Testis (tissue), 2 donors: Measurements from ENCODE around the gene CAD.

Experiments
- POLR2A ChIP-seq: fragments of 450-650 bp; IDR thresholded peaks from one replicate; pipeline ENCODE4 v1.6.1; 2017; ENCODE audit warnings: antibody characterized with exemption, mild to moderate bottlenecking, moderate library complexity
- TF ChIP-seq, protein P1 (sequence below), 3 experiments: fragments of 450-650 bp in 2 of 3; fragments of 200-600 bp in 1 of 3; sonication (generic) in 1 of 3; IDR thresholded peaks; one replicate each; pipeline ENCODE4 v1.5.1; 2016 to 2019; ENCODE audit warnings: antibody characterized with exemption in 3 of 3, mild to moderate bottlenecking in 2 of 3, moderate library complexity in 1 of 3

DNA sequence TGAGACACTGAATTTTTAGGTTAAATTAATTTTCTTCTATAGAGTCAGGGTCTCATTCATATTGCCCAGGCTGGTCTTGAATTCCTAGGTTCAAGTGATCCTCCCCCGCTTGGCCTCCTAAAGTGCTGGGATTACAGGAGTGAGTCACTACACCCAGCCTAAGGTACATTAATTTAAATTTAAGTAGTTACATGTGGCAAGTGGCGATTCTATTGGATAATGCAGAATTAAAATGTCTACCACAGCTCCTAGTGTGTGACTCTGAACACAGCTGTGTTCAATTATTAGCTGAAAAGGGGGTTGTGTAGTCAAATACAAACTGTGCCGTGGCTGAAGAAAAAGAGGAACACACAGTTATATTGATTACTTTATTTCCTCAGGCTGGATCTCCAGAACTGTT lies 2.2 kb upstream of the CAD start:
- TF ChIP-seq, protein P1, sequence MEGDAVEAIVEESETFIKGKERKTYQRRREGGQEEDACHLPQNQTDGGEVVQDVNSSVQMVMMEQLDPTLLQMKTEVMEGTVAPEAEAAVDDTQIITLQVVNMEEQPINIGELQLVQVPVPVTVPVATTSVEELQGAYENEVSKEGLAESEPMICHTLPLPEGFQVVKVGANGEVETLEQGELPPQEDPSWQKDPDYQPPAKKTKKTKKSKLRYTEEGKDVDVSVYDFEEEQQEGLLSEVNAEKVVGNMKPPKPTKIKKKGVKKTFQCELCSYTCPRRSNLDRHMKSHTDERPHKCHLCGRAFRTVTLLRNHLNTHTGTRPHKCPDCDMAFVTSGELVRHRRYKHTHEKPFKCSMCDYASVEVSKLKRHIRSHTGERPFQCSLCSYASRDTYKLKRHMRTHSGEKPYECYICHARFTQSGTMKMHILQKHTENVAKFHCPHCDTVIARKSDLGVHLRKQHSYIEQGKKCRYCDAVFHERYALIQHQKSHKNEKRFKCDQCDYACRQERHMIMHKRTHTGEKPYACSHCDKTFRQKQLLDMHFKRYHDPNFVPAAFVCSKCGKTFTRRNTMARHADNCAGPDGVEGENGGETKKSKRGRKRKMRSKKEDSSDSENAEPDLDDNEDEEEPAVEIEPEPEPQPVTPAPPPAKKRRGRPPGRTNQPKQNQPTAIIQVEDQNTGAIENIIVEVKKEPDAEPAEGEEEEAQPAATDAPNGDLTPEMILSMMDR (IDR thresholded peaks at IDR 0.05), result no peak
- no peak for TF ChIP-seq POLR2A
